ENCODE results near the gene RIC3. TPM values are rescaled to one million over a fixed set of nuclear protein-coding genes. Genes with fewer than 3 reads are reported as not detected.

RIC3 gene
- total and polyA plus RNA-seq, 10 donors: 11.6 to 32.7 (median 23.3) TPM

- intact Hi-C loops (cut with DNase I; ENCODE audit: low total_unique reads): no loop called here
- H3K9me3 ChIP-seq: no peaks in the 10 kb centered on the region
- H3K4me1 ChIP-seq: peaks cover 0 to 4% (median 0%) of the 10 kb centered on the region in 6 donors
- H3K27ac ChIP-seq: peak overlapping the region in 5 of 8 donors; percentile 23 to 56 (median 40)
- no peaks in the 10 kb centered on the region for H3K36me3 ChIP-seq
- 75 to 81% (median 79%) methylated on average over 11 to 13 of the region's 13 CpGs for WGBS, 5 donors
- TF ChIP-seq POLR2A (IDR thresholded peaks at IDR 0.05) (no peak), POLR2AphosphoS5 (IDR thresholded peaks at IDR 0.05) (no peak), CTCF (IDR thresholded peaks at IDR 0.05 in 8 of 11, conservative IDR thresholded peaks at IDR 0.05 in 3 of 11) (no peak)
- peaks cover 0 to 1% (median 0%) of the 10 kb centered on the region in 7 donors for H3K27me3 ChIP-seq (replicated peaks in 1 of 7)
- DNase-seq: peak; percentile 56
- H3K4me3 ChIP-seq: no peak overlapping the region
These were observed 106.0 kb downstream of the RIC3 start for GRCh38 chr11:8062781-8063257.

GRCh38 chr11:8061555-8062428 is 107.0 kb downstream of the RIC3 start:
- intact Hi-C loops (cut with DNase I; ENCODE audit: low total_unique reads): no loop called here
- H3K27me3 ChIP-seq (replicated peaks in 1 of 7): no peaks in the 10 kb centered on the region
- H3K4me3 ChIP-seq: no peak overlapping the region
- H3K27ac ChIP-seq: no peak overlapping the region
- peak; percentile 69 for DNase-seq
- no peaks in the 10 kb centered on the region for H3K36me3 ChIP-seq
- 82 to 93% (median 88%) methylated on average over 21 to 22 of the region's 22 CpGs for WGBS, 5 donors
- H3K4me1 ChIP-seq: peaks cover 0 to 4% (median 0%) of the 10 kb centered on the region in 6 donors
- TF ChIP-seq POLR2A (IDR thresholded peaks at IDR 0.05) (no peak), POLR2AphosphoS5 (IDR thresholded peaks at IDR 0.05) (no peak), CTCF (IDR thresholded peaks at IDR 0.05 in 8 of 11, conservative IDR thresholded peaks at IDR 0.05 in 3 of 11) (no peak)
- H3K9me3 ChIP-seq: no peaks in the 10 kb centered on the region

GRCh38 chr11:8060801-8061554 is 107.8 kb downstream of the RIC3 start:
- Histone ChIP-seq H3K27me3 (replicated peaks in 1 of 7) (no peaks in the 10 kb centered on the region), H3K4me1 (peaks cover 0 to 4% (median 0%) of the 10 kb centered on the region in 6 donors), H3K4me3 (no peak overlapping the region), H3K36me3 (no peaks in the 10 kb centered on the region), H3K9me3 (no peaks in the 10 kb centered on the region), H3K27ac (no peak overlapping the region)
- DNase-seq: peak; percentile 52
- intact Hi-C loops (cut with DNase I; ENCODE audit: low total_unique reads): no loop called here
- 80 to 89% (median 85%) methylated on average over 9 to 12 of the region's 12 CpGs for WGBS, 5 donors
- no peak for TF ChIP-seq POLR2AphosphoS5 (IDR thresholded peaks at IDR 0.05)
- TF ChIP-seq CTCF (IDR thresholded peaks at IDR 0.05 in 8 of 11, conservative IDR thresholded peaks at IDR 0.05 in 3 of 11): no peak
- no peak for TF ChIP-seq POLR2A (IDR thresholded peaks at IDR 0.05)
